T-cell (primary cell): ENCODE measurements around the gene MYH15. TPM values are rescaled to one million over a fixed set of nuclear protein-coding genes. Genes with fewer than 3 reads are reported as not detected.

ENCODE experiments used
- ATAC-seq, 4 experiments: fragments of 200-7000 bp in 3 of 4; fragments of 150-1000 bp in 1 of 4; cut with Tn5 transposase; replicated peaks in 1 of 4; 1 replicate in 3 of 4; 2 replicates in 1 of 4; pipeline ENCODE4 v1.10.0; 2021; ENCODE audit warnings: moderate library complexity in 3 of 4, mild to moderate bottlenecking in 2 of 4, moderate number of reproducible peaks in 1 of 4
- CTCF ChIA-PET, 2 donors: fragments of 300-600 bp; sonication (Branson Sonifier 250); formaldehyde crosslinking; loops; one replicate each; lab custom pipeline; 2022; ENCODE audit warnings: antibody characterized with exemption in 2 of 2; lab: Charles Lee
- POLR2A ChIA-PET, 2 donors: fragments of 300-600 bp; sonication (Branson Sonifier 250); formaldehyde crosslinking; loops; one replicate each; lab custom pipeline; 2022; ENCODE audit warnings: antibody characterized with exemption in 2 of 2; lab: Charles Lee
- DNase-seq, 35 experiments: peaks; one replicate each; pipeline versions ENCODE4 v3.0.0 to v3.0.0-alpha.2; 2013 to 2023
- H3K27ac ChIP-seq: one replicate; pipeline ENCODE4 v1.5.1; 2013; ENCODE audit warnings: low read length
- H3K27me3 ChIP-seq, 2 experiments: replicated peaks in 1 of 2; 1 replicate in 1 of 2; 2 replicates in 1 of 2; pipeline versions ENCODE4 v1.6.1 to v1.7.0; 2013; ENCODE audit warnings: low read length in 1 of 2, mixed read lengths in 1 of 2; ENCODE audit not compliant: control insufficient read depth in 2 of 2, insufficient read depth in 2 of 2; ENCODE audit errors: extremely low read depth in 1 of 2
- H3K36me3 ChIP-seq, 2 donors: 1 replicate in 1 of 2; 2 replicates in 1 of 2; pipeline versions ENCODE4 v1.6.1 to v1.7.0; 2013; ENCODE audit warnings: low read length in 1 of 2; ENCODE audit not compliant: control insufficient read depth in 2 of 2, insufficient read depth in 1 of 2; ENCODE audit errors: extremely low read depth in 1 of 2
- H3K4me1 ChIP-seq, 2 experiments: 1 replicate in 1 of 2; 2 replicates in 1 of 2; pipeline versions ENCODE4 v1.6.1 to v1.7.0; 2013; ENCODE audit warnings: low read length in 2 of 2, mixed read lengths in 1 of 2; ENCODE audit not compliant: insufficient read depth in 2 of 2, control insufficient read depth in 1 of 2; ENCODE audit errors: extremely low read depth in 1 of 2
- H3K4me3 ChIP-seq, 2 donors: 1 replicate in 1 of 2; 2 replicates in 1 of 2; pipeline versions ENCODE4 v1.5.1 to v1.7.0; 2013; ENCODE audit warnings: mild to moderate bottlenecking in 2 of 2, low read length in 1 of 2, moderate library complexity in 1 of 2; ENCODE audit not compliant: control insufficient read depth in 1 of 2; ENCODE audit errors: extremely low read depth in 1 of 2
- H3K9me3 ChIP-seq: 2 replicates; pipeline ENCODE4 v1.7.0; 2013
- H3K27ac Mint-ChIP-seq, 2 donors: one replicate each; pipeline ENCODE4 v1.8.0; 2020 to 2021; ENCODE audit warnings: mild to moderate bottlenecking in 2 of 2, mixed read lengths in 2 of 2
- H3K27me3 Mint-ChIP-seq, 2 donors: one replicate each; pipeline ENCODE4 v1.8.0; 2021 to 2022; ENCODE audit warnings: mixed read lengths in 2 of 2
- H3K36me3 Mint-ChIP-seq: one replicate; pipeline ENCODE4 v1.8.0; 2021; ENCODE audit warnings: mixed read lengths
- H3K4me1 Mint-ChIP-seq, 3 donors: one replicate each; pipeline ENCODE4 v1.8.0; 2020 to 2022; ENCODE audit warnings: mixed read lengths in 3 of 3, mild to moderate bottlenecking in 1 of 3
- H3K4me3 Mint-ChIP-seq, 3 donors: one replicate each; pipeline ENCODE4 v1.8.0; 2020 to 2022; ENCODE audit warnings: mild to moderate bottlenecking in 3 of 3, mixed read lengths in 3 of 3, moderate library complexity in 3 of 3
- H3K9me3 Mint-ChIP-seq, 3 donors: one replicate each; pipeline ENCODE4 v1.8.0; 2020 to 2022; ENCODE audit warnings: mixed read lengths in 3 of 3
- WGBS: methylation state at CpG from one replicate; pipeline ENCODE4 v1.1.5; 2013; ENCODE audit warnings: missing lambda C conversion rate; ENCODE audit not compliant: insufficient coverage; 5-methylcytosine and 5-hydroxymethylcytosine counted together
- total RNA-seq, 35 experiments: library from RNA in 6 of 35; stranded (reverse) in 6 of 35; fragments of 120-200 nt in 1 of 35; gene quantifications; one replicate each; pipeline versions ENCODE4 v1.2.1 to v1.2.4 and lab custom pipeline; 2013 to 2026

MYH15 gene
- total RNA-seq, 5 donors from 2014 or later (not counting 1 experiment from before 2014, with no cell fraction given), result 0.07 to 0.18 (median 0.11) TPM; not detected in 1

DNA sequence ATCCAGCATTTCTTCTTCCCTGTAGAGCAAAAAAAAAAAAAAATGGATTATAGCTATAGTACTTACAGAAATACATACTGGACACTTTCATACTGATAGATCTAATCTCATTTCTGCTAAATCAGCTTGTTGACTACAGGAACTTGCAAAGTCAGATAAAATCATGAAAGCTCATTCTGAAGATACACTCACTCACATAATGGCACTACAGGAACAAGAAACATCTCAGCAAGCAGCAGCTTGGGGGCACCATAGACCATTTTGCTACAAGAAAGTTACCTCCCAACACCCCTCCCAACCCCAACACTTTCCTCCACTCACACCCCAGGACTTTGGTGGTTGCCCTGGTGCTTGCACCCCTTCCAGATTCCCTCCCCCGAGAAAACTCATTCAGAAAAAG lies 4.6 kb downstream of the MYH15 start:
- H3K4me1 ChIP-seq, result no peaks in the 10 kb centered on the region
- no peak for ATAC-seq
- H3K27ac Mint-ChIP-seq, result no peak overlapping the region

DNA sequence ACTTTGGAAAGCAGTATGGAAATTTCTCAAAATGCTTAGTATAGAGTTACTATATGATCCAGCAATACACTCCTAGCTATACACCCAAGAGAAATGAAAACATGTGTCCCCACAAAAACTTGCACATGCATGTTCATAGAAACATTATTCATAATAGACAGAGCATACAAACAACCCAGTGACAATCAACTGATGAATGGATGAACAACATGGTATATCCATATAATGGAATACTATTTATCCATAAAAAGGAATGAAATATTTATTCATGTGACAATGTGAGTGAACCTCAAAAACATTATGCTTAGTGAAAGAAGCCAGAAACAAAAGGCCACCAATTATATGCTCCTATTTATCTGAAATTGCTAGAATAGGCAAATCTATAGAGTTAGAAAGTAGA lies 6.7 kb downstream of the MYH15 start:
- ChIA-PET CTCF (no interaction called here), POLR2A (no interaction called here)
- peaks cover 0 to 2% of the 10 kb centered on the region in 2 donors for H3K27me3 Mint-ChIP-seq
- no peaks in the 10 kb centered on the region for H3K4me1 Mint-ChIP-seq
- no peaks in the 10 kb centered on the region for H3K4me1 ChIP-seq
- H3K27ac ChIP-seq, result no peak overlapping the region
- H3K36me3 ChIP-seq, result no peaks in the 10 kb centered on the region
- H3K9me3 Mint-ChIP-seq, result no peaks in the 10 kb centered on the region
- no peak overlapping the region for H3K4me3 Mint-ChIP-seq
- no peak for DNase-seq
- H3K27ac Mint-ChIP-seq, result no peak overlapping the region
- H3K36me3 Mint-ChIP-seq, result no peaks in the 10 kb centered on the region
- no peaks in the 10 kb centered on the region for H3K9me3 ChIP-seq
- ATAC-seq, result no peak
- no peaks in the 10 kb centered on the region for H3K27me3 ChIP-seq
- H3K4me3 ChIP-seq, result no peak overlapping the region

More for the DNA sequence above, 4.6 kb downstream of the MYH15 start:
- CTCF ChIA-PET, result interaction anchor here (0.7 to 1.2 kb wide), 3 partner anchors 10 to 312 kb away, joined by 3 to 4 read pairs (median 3); no protein-coding TSS in a partner anchor
- Mint-ChIP-seq H3K4me1 (no peaks in the 10 kb centered on the region), H3K36me3 (no peaks in the 10 kb centered on the region), H3K27me3 (peaks cover 0 to 2% of the 10 kb centered on the region in 2 donors), H3K9me3 (no peaks in the 10 kb centered on the region), H3K4me3 (no peak overlapping the region)
- Histone ChIP-seq H3K27me3 (no peaks in the 10 kb centered on the region), H3K9me3 (no peaks in the 10 kb centered on the region), H3K36me3 (no peaks in the 10 kb centered on the region), H3K27ac (no peak overlapping the region), H3K4me3 (no peak overlapping the region)
- POLR2A ChIA-PET, result interaction anchor here in 1 of 2 donors (0.6 kb wide), 1 partner anchor 34 kb away, joined by 5 read pairs; no protein-coding TSS in a partner anchor
- DNase-seq, result no peak
- WGBS, result no CpG with 5 or more reads among the region's 1 CpG

DNA sequence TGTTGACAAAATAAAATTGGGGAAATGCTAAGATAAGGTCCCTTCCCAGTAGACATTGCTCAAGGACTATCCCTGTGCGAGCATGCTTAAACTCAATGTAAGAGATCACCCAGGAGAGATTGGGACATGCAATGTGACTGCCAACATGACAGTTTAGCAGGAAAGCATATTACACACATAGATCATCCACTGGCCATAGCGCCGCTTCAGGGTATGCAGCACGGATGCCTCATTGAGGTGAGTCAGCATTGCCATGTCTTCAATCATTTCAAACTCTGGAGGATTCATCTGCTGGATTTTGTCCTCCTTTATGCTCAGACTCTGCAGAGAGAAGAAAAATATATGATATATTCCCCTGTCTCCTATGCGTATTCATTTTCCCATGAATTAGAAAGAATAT lies 8.9 kb downstream of the MYH15 start:
- H3K4me1 Mint-ChIP-seq, result no peaks in the 10 kb centered on the region
- no peaks in the 10 kb centered on the region for H3K36me3 Mint-ChIP-seq
- ChIA-PET CTCF (no interaction called here), POLR2A (no interaction called here)
- Histone ChIP-seq H3K4me1 (no peaks in the 10 kb centered on the region), H3K27ac (no peak overlapping the region), H3K36me3 (no peaks in the 10 kb centered on the region), H3K4me3 (no peak overlapping the region), H3K27me3 (no peaks in the 10 kb centered on the region), H3K9me3 (no peaks in the 10 kb centered on the region)
- no peak overlapping the region for H3K27ac Mint-ChIP-seq
- H3K9me3 Mint-ChIP-seq, result no peaks in the 10 kb centered on the region
- no peak overlapping the region for H3K4me3 Mint-ChIP-seq
- ATAC-seq (no peak), DNase-seq (no peak)
- 100% methylated on average over 1 of the region's 5 CpGs for WGBS
- peaks cover 0 to 2% of the 10 kb centered on the region in 2 donors for H3K27me3 Mint-ChIP-seq

DNA sequence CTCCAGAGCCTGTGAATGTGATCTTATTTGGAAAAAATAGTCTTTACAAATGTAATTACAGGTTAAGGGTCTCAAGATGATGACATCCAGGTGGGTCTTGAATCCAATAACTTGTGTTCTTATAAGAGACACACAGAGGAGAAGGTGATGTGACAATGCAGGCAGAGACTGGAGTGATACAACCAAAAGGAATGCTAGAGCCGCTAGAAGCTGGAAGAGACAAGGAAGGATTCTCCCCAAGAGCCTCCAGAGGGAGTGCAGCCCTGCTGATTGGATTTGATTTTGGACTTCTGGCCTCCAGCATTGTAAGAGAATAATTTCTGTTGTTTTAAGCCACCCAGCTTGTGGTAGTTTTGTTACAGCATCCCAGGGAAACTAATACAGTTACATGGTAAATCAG lies 9.7 kb downstream of the MYH15 start:
- no peak for DNase-seq
- Histone ChIP-seq H3K36me3 (no peaks in the 10 kb centered on the region), H3K27me3 (no peaks in the 10 kb centered on the region), H3K27ac (no peak overlapping the region), H3K9me3 (no peaks in the 10 kb centered on the region), H3K4me3 (no peak overlapping the region), H3K4me1 (no peaks in the 10 kb centered on the region)
- CTCF ChIA-PET, result no interaction called here
- ATAC-seq, result no peak
- Mint-ChIP-seq H3K9me3 (no peaks in the 10 kb centered on the region), H3K4me3 (no peak overlapping the region), H3K36me3 (no peaks in the 10 kb centered on the region), H3K27me3 (peaks cover 0 to 2% of the 10 kb centered on the region in 2 donors), H3K4me1 (no peaks in the 10 kb centered on the region), H3K27ac (no peak overlapping the region)
- POLR2A ChIA-PET, result no interaction called here
- WGBS, result 100% methylated on average over 1 of the region's 1 CpG

DNA sequence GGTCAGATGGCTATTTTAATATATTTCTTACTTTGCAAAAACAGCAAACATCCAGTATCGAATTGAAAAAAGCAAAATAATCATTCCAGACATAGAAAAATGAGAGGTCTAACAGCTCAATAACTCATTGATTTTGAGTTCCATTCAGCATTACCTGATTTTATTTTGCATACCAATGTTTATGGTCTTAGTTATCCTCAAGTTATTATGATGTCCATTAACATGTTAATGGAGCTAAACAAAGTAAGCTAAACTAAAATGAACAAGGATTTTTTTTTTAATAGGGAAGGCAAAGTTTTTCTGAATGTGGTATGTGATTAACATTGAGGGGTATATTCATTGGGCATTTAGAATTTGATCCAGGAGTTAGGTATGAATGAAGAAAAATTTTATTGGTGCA lies 13.1 kb downstream of the MYH15 start:
- no peaks in the 10 kb centered on the region for H3K4me1 ChIP-seq
- no CpG with 5 or more reads among the region's 1 CpG for WGBS
- ATAC-seq (no peak), DNase-seq (no peak)
- Mint-ChIP-seq H3K9me3 (no peaks in the 10 kb centered on the region), H3K27ac (no peak overlapping the region), H3K36me3 (no peaks in the 10 kb centered on the region), H3K27me3 (no peaks in the 10 kb centered on the region), H3K4me1 (no peaks in the 10 kb centered on the region), H3K4me3 (no peak overlapping the region)
- no peak overlapping the region for H3K27ac ChIP-seq
- H3K27me3 ChIP-seq, result no peaks in the 10 kb centered on the region
- POLR2A ChIA-PET, result interaction anchor here (0.6 kb wide), 5 partner anchors 16 to 815 kb away, joined by 3 to 11 read pairs (median 4); no protein-coding TSS in a partner anchor
- no peaks in the 10 kb centered on the region for H3K36me3 ChIP-seq
- H3K9me3 ChIP-seq, result no peaks in the 10 kb centered on the region
- H3K4me3 ChIP-seq, result no peak overlapping the region
- CTCF ChIA-PET, result interaction anchor here (0.6 to 1.3 kb wide), 17 partner anchors 10 to 1371 kb away, joined by 3 to 7 read pairs (median 3); no protein-coding TSS in a partner anchor

DNA sequence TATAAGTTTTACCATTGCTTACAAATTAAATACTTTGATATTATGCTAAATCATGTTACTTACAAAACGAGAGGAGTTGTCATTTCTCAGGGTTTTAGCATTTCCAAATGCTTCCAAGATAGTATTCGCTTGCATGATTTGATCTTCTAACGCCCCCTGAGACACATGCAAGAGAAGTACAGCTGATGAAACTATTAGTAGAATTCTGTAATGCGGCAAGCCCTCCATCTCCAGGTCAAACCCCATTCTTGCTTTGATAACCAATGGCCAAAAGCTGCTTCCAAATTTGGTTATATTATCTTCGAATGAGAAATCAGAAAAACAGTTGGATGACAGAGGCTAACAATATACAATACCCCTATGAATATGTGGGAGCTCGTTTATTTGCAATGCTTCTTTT lies 14.7 kb downstream of the MYH15 start:
- Mint-ChIP-seq H3K27me3 (no peaks in the 10 kb centered on the region), H3K4me1 (no peaks in the 10 kb centered on the region), H3K27ac (no peak overlapping the region), H3K4me3 (no peak overlapping the region), H3K36me3 (no peaks in the 10 kb centered on the region), H3K9me3 (no peaks in the 10 kb centered on the region)
- POLR2A ChIA-PET, result interaction anchor here in 1 of 2 donors (0.6 kb wide), 1 partner anchor 10 kb away, joined by 4 read pairs; no protein-coding TSS in a partner anchor
- Histone ChIP-seq H3K4me3 (no peak overlapping the region), H3K27ac (no peak overlapping the region), H3K4me1 (no peaks in the 10 kb centered on the region), H3K9me3 (no peaks in the 10 kb centered on the region), H3K27me3 (no peaks in the 10 kb centered on the region), H3K36me3 (no peaks in the 10 kb centered on the region)
- DNase-seq (no peak), ATAC-seq (no peak)
- CTCF ChIA-PET, result interaction anchor here (0.5 to 1.7 kb wide), 8 partner anchors 10 to 442 kb away, joined by 3 to 7 read pairs (median 4); no protein-coding TSS in a partner anchor
- 100% methylated on average over 1 of the region's 6 CpGs for WGBS
